SK-N-SH (cell line): ENCODE measurements around the gene COX5B. TPM values are rescaled to one million over a fixed set of nuclear protein-coding genes. Genes with fewer than 3 reads are reported as not detected.

ENCODE experiments used
- CTCF ChIA-PET: fragments of 300-600, 350-600 bp; formaldehyde crosslinking; extraction: SDS; loops from one replicate; lab custom pipeline; 2021; lab: Yijun Ruan, JAX
- POLR2A ChIA-PET: fragments of 350-600 bp; sonication (Branson Sonifier 250); formaldehyde crosslinking; extraction: SDS; loops from one replicate; lab custom pipeline; 2020; ENCODE audit warnings: antibody characterized with exemption, inconsistent platforms; lab: Yijun Ruan, JAX
- DNase-seq: peaks from one replicate; pipeline ENCODE4 v3.0.0; 2012
- H2AFZ ChIP-seq: fragments of 200-600 bp; sonication (generic); 2 replicates; pipeline ENCODE4 v1.8.1; 2016; ENCODE audit warnings: antibody characterized with exemption, mild to moderate bottlenecking, low read depth
- H3F3A ChIP-seq: fragments of 200-600 bp; sonication (generic); replicated peaks from 2 replicates; pipeline ENCODE3; 2016; ENCODE audit warnings: antibody characterized with exemption, mild to moderate bottlenecking; ENCODE audit not compliant: insufficient read depth
- H3K27ac ChIP-seq, 2 experiments: fragments of 200-500 bp in 1 of 2; fragments of 200-600 bp in 1 of 2; sonication (Bioruptor generic) in 1 of 2; sonication (generic), shearing (Covaris generic) in 1 of 2; 2 replicates each; pipeline versions ENCODE4 v1.5.1 to v1.6.1; 2014 to 2016; ENCODE audit warnings: low read depth in 2 of 2, inconsistent platforms in 1 of 2, low read length in 1 of 2, mild to moderate bottlenecking in 1 of 2, mixed read lengths in 1 of 2
- H3K27me3 ChIP-seq: fragments of 200-600 bp; sonication (generic), shearing (Covaris generic); 2 replicates; pipeline ENCODE4 v1.6.1; 2016; ENCODE audit warnings: mixed run types; ENCODE audit not compliant: insufficient read depth
- H3K36me3 ChIP-seq, 2 experiments: fragments of 200-500 bp in 1 of 2; fragments of 200-600 bp in 1 of 2; sonication (Bioruptor generic) in 1 of 2; sonication (generic) in 1 of 2; replicated peaks in 1 of 2; 2 replicates each; pipeline versions ENCODE3 to v1.5.1; 2014 to 2016; ENCODE audit warnings: low read length in 1 of 2, mild to moderate bottlenecking in 1 of 2; ENCODE audit not compliant: insufficient read depth in 2 of 2, control insufficient read depth in 1 of 2
- H3K4me1 ChIP-seq, 2 experiments: fragments of 200-500 bp in 1 of 2; fragments of 200-600 bp in 1 of 2; sonication (Bioruptor generic) in 1 of 2; sonication (generic), shearing (Covaris generic) in 1 of 2; 2 replicates each; pipeline versions ENCODE4 v1.5.1 to v1.6.1; 2014 to 2016; ENCODE audit warnings: low read depth in 1 of 2, low read length in 1 of 2, mixed run types in 1 of 2; ENCODE audit not compliant: insufficient read depth in 2 of 2, control insufficient read depth in 1 of 2
- H3K4me2 ChIP-seq: fragments of 200-600 bp; sonication (generic), shearing (Covaris generic); 2 replicates; pipeline ENCODE4 v1.6.1; 2017; ENCODE audit warnings: mixed run types
- H3K4me3 ChIP-seq, 2 experiments: fragments of 200-500 bp in 1 of 2; fragments of 200-600 bp in 1 of 2; sonication (Bioruptor generic) in 1 of 2; sonication (generic), shearing (Covaris generic) in 1 of 2; 2 replicates each; pipeline versions ENCODE4 v1.5.1 to v1.8.1; 2014 to 2016; ENCODE audit warnings: low read depth in 2 of 2, inconsistent platforms in 1 of 2, low read length in 1 of 2, mild to moderate bottlenecking in 1 of 2, mixed read lengths in 1 of 2, moderate library complexity in 1 of 2
- H3K79me2 ChIP-seq: fragments of 200-600 bp; sonication (generic); 2 replicates; pipeline ENCODE4 v1.8.1; 2017; ENCODE audit warnings: mild to moderate bottlenecking; ENCODE audit not compliant: insufficient read depth
- H3K9ac ChIP-seq: fragments of 200-600 bp; sonication (generic); 2 replicates; pipeline ENCODE4 v1.6.1; 2017; ENCODE audit warnings: mixed run types
- H3K9me2 ChIP-seq: fragments of 200-600 bp; sonication (generic); 2 replicates; pipeline ENCODE4 v1.6.1; 2017; ENCODE audit warnings: mixed run types
- H3K9me3 ChIP-seq: fragments of 200-600 bp; sonication (generic); 2 replicates; pipeline ENCODE4 v1.6.1; 2017; ENCODE audit warnings: mixed run types, mild to moderate bottlenecking, moderate library complexity
- H4K20me1 ChIP-seq: fragments of 200-600 bp; sonication (generic); 2 replicates; pipeline ENCODE4 v1.6.1; 2017; ENCODE audit warnings: mild to moderate bottlenecking, mixed run types; ENCODE audit not compliant: insufficient read depth
- FOSL2 ChIP-seq: IDR thresholded peaks from 2 replicates; pipeline ENCODE4 v1.4.0; 2012; ENCODE audit warnings: low read depth, mild to moderate bottlenecking, moderate library complexity, borderline replicate concordance
- FOXJ3 ChIP-seq: sonication (generic); formaldehyde crosslinking; IDR thresholded peaks from 2 replicates; pipeline ENCODE4 v1.5.1; 2020; ENCODE audit warnings: mild to moderate bottlenecking, missing genetic modification reagents
- GABPA ChIP-seq: IDR thresholded peaks from 2 replicates; pipeline ENCODE4 v1.4.0; 2012; ENCODE audit warnings: low read depth, mild to moderate bottlenecking
- MEF2A ChIP-seq: IDR thresholded peaks from 2 replicates; pipeline ENCODE4 v1.4.0; 2012; ENCODE audit warnings: low read depth, borderline replicate concordance
- NFIC ChIP-seq: IDR thresholded peaks from 2 replicates; pipeline ENCODE4 v1.4.0; 2012; ENCODE audit warnings: borderline replicate concordance
- NRF1 ChIP-seq: IDR thresholded peaks from 2 replicates; pipeline ENCODE4 v1.6.1; 2012; ENCODE audit warnings: low read depth, mild to moderate bottlenecking, low read length
- POLR2AphosphoS5 ChIP-seq: IDR thresholded peaks from 2 replicates; pipeline ENCODE4 v1.6.1; 2012; ENCODE audit warnings: low read depth, low read length
- RCOR1 ChIP-seq: fragments of 150-350 bp; IDR thresholded peaks from 2 replicates; pipeline ENCODE4 v1.6.1; 2017; ENCODE audit warnings: antibody characterized with exemption, low read length
- RFX5 ChIP-seq: IDR thresholded peaks from 2 replicates; pipeline ENCODE4 v1.6.1; 2012; ENCODE audit warnings: mild to moderate bottlenecking, improper control_type of control experiment, low read length
- SIN3A ChIP-seq: IDR thresholded peaks from 2 replicates; pipeline ENCODE4 v1.6.1; 2012; ENCODE audit warnings: low read depth, mild to moderate bottlenecking, low read length, moderate library complexity, borderline replicate concordance
- TEAD4 ChIP-seq: IDR thresholded peaks from 2 replicates; pipeline ENCODE4 v1.4.0; 2012; ENCODE audit warnings: mild to moderate bottlenecking, borderline replicate concordance; ENCODE audit not compliant: insufficient read depth
- WGBS: methylation state at CpG from one replicate; pipeline ENCODE4 v1.1.6; 2017; ENCODE audit warnings: low lambda C conversion rate; 5-methylcytosine and 5-hydroxymethylcytosine counted together
- polyA plus RNA-seq, 3 experiments: library from polyadenylated mRNA; depleted of rRNA; stranded (reverse); fragments of >200 nt; gene quantifications; 2 replicates each; pipeline ENCODE4 v1.2.3, GENCODE V29; 2012
- TF ChIP-seq, protein P1 (sequence below): IDR thresholded peaks from 2 replicates; pipeline ENCODE4 v1.6.1; 2012; ENCODE audit warnings: mild to moderate bottlenecking, low read depth, low read length, moderate library complexity
- TF ChIP-seq, protein P2 (sequence below): fragments of 150-350 bp; IDR thresholded peaks from 2 replicates; pipeline ENCODE4 v1.6.1; 2017; ENCODE audit warnings: antibody characterized with exemption, low read length, low read depth, borderline replicate concordance
- TF ChIP-seq, protein P3 (sequence below): fragments of 200-600 bp; sonication (generic); IDR thresholded peaks from 2 replicates; pipeline ENCODE4 v1.6.1; 2017; ENCODE audit warnings: antibody characterized with exemption, mild to moderate bottlenecking, moderate library complexity
- TF ChIP-seq, protein P4 (sequence below): IDR thresholded peaks from 2 replicates; pipeline ENCODE4 v1.4.0; 2012; ENCODE audit warnings: low read depth, borderline replicate concordance

COX5B gene
- polyA plus RNA-seq, 1 of the 3 experiments (the other 2 are of a cell fraction), result 702 TPM

DNA sequence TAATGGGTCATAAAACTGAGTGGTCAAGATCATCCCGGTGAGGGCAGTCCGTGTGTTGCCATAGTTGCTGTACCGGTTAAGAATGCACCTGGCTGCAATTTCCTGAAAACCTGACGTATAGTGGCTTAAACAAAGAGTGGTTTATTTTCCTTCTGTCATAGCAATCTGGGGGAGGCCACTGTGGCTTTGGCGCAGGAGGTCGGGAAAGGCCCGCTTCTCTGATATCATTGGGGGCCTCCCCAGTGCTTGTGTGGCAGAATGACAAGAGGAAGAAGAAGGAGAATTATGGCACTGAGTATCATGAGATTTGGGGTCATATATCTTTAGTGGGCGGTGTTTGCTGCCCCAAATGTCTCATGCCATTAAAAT lies 28.0 kb downstream of the COX5B start:
- Histone ChIP-seq H2AFZ (no peak overlapping the region), H3K9me3 (no peaks in the 10 kb centered on the region), H3K79me2 (no peaks in the 10 kb centered on the region), H3K27ac (no peak overlapping the region), H3F3A (no peaks in the 10 kb centered on the region), H3K4me2 (no peak overlapping the region), H3K4me3 (no peak overlapping the region), H3K9me2 (no peaks in the 10 kb centered on the region), H3K36me3 (no peaks in the 10 kb centered on the region), H3K9ac (no peak overlapping the region), H3K27me3 (no peaks in the 10 kb centered on the region), H3K4me1 (no peaks in the 10 kb centered on the region), H4K20me1 (no peaks in the 10 kb centered on the region)
- ChIA-PET CTCF (interaction anchor here (1.5 kb wide), 1 partner anchor 10 kb away, joined by 5 read pairs; the partner anchor contains the start of gene ACTR1B), POLR2A (no interaction called here)
- no peak for DNase-seq
- no peak for TF ChIP-seq GABPA
- no peak for TF ChIP-seq TEAD4
- TF ChIP-seq NRF1, result no peak
- no peak for TF ChIP-seq RFX5
- no peak for TF ChIP-seq FOSL2
- TF ChIP-seq, protein P1, sequence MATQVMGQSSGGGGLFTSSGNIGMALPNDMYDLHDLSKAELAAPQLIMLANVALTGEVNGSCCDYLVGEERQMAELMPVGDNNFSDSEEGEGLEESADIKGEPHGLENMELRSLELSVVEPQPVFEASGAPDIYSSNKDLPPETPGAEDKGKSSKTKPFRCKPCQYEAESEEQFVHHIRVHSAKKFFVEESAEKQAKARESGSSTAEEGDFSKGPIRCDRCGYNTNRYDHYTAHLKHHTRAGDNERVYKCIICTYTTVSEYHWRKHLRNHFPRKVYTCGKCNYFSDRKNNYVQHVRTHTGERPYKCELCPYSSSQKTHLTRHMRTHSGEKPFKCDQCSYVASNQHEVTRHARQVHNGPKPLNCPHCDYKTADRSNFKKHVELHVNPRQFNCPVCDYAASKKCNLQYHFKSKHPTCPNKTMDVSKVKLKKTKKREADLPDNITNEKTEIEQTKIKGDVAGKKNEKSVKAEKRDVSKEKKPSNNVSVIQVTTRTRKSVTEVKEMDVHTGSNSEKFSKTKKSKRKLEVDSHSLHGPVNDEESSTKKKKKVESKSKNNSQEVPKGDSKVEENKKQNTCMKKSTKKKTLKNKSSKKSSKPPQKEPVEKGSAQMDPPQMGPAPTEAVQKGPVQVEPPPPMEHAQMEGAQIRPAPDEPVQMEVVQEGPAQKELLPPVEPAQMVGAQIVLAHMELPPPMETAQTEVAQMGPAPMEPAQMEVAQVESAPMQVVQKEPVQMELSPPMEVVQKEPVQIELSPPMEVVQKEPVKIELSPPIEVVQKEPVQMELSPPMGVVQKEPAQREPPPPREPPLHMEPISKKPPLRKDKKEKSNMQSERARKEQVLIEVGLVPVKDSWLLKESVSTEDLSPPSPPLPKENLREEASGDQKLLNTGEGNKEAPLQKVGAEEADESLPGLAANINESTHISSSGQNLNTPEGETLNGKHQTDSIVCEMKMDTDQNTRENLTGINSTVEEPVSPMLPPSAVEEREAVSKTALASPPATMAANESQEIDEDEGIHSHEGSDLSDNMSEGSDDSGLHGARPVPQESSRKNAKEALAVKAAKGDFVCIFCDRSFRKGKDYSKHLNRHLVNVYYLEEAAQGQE, result no peak
- no peak for TF ChIP-seq SIN3A
- TF ChIP-seq, protein P2, sequence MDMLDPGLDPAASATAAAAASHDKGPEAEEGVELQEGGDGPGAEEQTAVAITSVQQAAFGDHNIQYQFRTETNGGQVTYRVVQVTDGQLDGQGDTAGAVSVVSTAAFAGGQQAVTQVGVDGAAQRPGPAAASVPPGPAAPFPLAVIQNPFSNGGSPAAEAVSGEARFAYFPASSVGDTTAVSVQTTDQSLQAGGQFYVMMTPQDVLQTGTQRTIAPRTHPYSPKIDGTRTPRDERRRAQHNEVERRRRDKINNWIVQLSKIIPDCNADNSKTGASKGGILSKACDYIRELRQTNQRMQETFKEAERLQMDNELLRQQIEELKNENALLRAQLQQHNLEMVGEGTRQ, result no peak
- TF ChIP-seq RCOR1, result no peak
- 88% methylated on average over 8 of the region's 8 CpGs for WGBS

DNA sequence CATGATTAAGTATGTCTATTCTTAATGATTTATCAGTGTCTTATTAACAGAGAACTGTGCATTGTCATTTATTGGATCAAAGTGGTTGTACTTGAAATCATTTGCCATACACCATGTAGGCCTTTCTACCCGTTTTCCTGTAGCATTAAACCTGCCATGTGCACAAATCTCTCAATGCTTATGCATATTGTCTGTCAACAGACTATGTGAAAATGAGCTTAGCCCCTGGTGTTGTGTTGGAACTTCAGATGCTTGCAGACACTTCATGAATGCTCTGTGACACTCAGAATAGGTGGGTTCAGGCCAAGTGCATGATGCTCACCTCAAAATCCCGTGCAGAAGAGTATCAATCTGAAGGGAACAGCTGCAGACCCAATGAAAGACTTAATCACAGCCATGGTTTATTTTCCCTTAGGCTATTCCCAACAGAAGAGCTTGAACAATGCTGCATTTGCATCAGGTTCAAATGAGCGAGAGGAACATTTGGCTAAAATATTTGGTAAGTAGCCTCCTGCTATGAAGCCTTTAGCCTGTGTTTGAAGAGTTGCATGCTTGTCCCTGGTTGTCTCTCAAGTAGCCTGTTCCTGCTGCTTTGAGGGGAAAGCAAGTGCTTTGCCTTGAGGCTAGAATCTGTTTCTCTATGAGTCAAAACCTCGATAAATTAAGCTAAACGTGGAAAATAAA lies 29.7 kb downstream of the COX5B start:
- Histone ChIP-seq H3K9me3 (no peaks in the 10 kb centered on the region), H3K27ac (no peak overlapping the region), H3K4me2 (no peak overlapping the region), H3K27me3 (no peaks in the 10 kb centered on the region), H3K9me2 (no peaks in the 10 kb centered on the region), H3K4me3 (no peak overlapping the region), H3K4me1 (no peaks in the 10 kb centered on the region), H3K36me3 (no peaks in the 10 kb centered on the region), H3F3A (no peaks in the 10 kb centered on the region), H4K20me1 (no peaks in the 10 kb centered on the region), H3K79me2 (no peaks in the 10 kb centered on the region), H3K9ac (no peak overlapping the region), H2AFZ (no peak overlapping the region)
- POLR2A ChIA-PET, result interaction anchor here (0.8 kb wide), 1 partner anchor 11 kb away, joined by 3 read pairs; no protein-coding TSS in a partner anchor
- CTCF ChIA-PET, result interaction anchor here (0.7 to 3.5 kb wide), 4 partner anchors 11 to 85 kb away, joined by 4 to 26 read pairs (median 4); partner anchors contain the start of gene COX5B
- TF ChIP-seq, protein P2, result no peak
- TF ChIP-seq, protein P3, sequence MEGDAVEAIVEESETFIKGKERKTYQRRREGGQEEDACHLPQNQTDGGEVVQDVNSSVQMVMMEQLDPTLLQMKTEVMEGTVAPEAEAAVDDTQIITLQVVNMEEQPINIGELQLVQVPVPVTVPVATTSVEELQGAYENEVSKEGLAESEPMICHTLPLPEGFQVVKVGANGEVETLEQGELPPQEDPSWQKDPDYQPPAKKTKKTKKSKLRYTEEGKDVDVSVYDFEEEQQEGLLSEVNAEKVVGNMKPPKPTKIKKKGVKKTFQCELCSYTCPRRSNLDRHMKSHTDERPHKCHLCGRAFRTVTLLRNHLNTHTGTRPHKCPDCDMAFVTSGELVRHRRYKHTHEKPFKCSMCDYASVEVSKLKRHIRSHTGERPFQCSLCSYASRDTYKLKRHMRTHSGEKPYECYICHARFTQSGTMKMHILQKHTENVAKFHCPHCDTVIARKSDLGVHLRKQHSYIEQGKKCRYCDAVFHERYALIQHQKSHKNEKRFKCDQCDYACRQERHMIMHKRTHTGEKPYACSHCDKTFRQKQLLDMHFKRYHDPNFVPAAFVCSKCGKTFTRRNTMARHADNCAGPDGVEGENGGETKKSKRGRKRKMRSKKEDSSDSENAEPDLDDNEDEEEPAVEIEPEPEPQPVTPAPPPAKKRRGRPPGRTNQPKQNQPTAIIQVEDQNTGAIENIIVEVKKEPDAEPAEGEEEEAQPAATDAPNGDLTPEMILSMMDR, result no peak
- TF ChIP-seq POLR2AphosphoS5 (no peak), MEF2A (no peak), FOXJ3 (CRISPR knock-in tag) (no peak), NFIC (no peak)
- TF ChIP-seq, protein P4, sequence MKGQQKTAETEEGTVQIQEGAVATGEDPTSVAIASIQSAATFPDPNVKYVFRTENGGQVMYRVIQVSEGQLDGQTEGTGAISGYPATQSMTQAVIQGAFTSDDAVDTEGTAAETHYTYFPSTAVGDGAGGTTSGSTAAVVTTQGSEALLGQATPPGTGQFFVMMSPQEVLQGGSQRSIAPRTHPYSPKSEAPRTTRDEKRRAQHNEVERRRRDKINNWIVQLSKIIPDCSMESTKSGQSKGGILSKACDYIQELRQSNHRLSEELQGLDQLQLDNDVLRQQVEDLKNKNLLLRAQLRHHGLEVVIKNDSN, result no peak
- DNase-seq, result no peak
- WGBS, result 36% methylated on average over 5 of the region's 5 CpGs
